ENCODE results near the gene CROCC2. TPM values are rescaled to one million over a fixed set of nuclear protein-coding genes. Genes with fewer than 3 reads are reported as not detected.

Gene CROCC2
- total RNA-seq, 1 donor from 2014 or later, result not detected

DNA sequence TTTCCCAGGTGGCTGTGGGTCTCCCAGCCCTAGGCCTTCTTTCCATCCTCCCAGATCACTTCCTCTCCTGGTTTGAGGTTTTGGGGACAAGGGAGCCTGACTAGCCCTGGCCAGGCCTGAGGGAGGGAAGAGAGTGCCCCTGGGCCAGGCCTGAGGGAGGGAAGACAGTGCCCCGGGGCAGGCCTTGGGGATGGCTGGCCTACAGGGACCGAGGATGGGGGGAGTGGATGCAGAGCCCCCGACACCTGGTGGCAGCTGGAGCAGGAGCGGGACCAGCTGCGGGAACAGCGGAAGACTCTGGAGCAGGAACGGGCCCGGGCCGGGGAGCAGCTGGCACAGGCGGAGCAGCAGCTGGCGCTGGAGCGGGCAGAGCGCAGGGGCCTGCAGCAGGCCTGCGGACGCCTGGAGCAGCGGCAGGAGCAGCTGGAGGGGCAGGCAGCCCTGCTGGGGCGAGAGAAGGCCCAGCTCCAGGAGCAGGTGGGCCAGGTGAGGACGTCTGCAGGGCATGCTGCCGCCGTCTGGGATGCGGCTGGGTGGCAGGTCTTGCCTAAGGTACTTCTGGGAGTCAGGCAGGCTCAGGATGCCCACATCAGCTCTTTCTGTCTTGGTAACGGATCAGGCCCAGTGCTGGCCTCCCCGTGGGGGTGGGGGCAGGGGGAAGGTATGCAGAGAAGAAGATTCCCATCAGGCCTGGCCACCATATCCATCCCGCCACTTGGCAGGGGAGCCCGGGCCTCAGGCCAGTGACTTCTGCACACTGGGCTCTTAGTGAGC lies 29.2 kb downstream of the CROCC2 start:
- no peak for DNase-seq

DNA sequence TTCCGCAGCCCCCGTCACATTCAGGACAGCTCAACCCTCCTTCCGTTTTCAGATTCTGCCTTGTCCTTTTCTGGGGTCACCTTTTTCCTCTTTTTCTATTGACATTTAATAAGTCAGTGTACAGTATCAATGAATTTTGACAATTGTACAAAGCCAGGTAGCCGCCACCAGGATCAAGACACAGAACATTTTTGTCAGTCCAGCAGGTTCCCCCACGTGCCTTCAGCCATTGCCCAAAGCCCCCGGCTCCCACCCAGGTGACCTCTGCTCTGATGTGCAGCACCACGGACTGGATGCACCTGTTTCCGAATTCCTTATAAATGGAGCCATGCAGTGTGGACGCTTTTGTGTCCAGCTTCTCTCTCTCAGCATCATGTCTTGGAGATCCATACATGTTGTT lies 30.0 kb downstream of the CROCC2 start:
- DNase-seq, result no peak

DNA sequence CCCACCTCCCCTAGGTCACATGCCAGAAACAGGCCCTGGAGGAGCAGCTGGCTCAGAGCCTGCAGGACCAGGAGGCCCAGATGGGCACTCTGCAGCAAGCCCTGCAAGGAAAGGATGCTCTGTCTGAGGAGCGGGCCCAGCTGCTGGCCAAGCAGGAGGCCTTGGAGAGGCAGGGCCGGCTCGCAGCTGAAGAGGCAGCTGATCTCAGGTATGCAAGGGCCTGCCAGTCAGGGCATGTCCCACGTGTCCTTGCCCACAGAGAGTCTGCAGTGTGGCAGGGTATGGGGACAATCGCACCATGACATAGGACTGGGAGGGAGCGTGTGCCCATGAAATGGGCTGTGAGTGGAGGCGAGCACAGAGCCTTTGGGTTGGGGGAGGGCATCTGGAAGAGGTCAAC lies 39.9 kb downstream of the CROCC2 start:
- no peak for DNase-seq

DNA sequence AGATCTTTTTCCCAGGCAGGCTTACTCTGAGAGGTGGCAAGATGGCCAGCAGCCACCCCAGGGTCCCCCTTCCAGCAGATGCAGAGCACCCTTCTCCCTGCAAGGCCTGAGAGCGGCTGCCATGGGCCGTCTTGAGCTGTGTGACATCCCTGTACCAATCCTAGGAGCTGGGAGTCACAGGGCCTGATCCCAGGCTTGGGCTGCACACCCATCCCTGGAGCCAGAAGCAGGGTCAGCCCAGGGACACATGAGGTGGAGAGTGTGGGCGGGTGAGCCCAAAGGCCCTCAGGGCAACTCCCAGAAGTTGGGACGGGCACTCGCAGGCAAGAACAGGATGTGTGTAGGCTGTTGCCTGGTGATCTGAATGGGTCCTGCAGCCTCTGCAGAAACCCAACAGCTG lies 40.5 kb downstream of the CROCC2 start:
- no peak for DNase-seq

- DNase-seq, result no peak
These were observed 41.0 kb downstream of the CROCC2 start for GRCh38 chr2:240947176-240947575.

- DNase-seq, result no peak
These were observed 41.5 kb downstream of the CROCC2 start for GRCh38 chr2:240947607-240948006.

GRCh38 chr2:240948086-240948485 lies 42.0 kb downstream of the CROCC2 start:
- DNase-seq, result no peak

- DNase-seq, result no peak
These were observed 43.0 kb downstream of the CROCC2 start for GRCh38 chr2:240948905-240949790.

DNA sequence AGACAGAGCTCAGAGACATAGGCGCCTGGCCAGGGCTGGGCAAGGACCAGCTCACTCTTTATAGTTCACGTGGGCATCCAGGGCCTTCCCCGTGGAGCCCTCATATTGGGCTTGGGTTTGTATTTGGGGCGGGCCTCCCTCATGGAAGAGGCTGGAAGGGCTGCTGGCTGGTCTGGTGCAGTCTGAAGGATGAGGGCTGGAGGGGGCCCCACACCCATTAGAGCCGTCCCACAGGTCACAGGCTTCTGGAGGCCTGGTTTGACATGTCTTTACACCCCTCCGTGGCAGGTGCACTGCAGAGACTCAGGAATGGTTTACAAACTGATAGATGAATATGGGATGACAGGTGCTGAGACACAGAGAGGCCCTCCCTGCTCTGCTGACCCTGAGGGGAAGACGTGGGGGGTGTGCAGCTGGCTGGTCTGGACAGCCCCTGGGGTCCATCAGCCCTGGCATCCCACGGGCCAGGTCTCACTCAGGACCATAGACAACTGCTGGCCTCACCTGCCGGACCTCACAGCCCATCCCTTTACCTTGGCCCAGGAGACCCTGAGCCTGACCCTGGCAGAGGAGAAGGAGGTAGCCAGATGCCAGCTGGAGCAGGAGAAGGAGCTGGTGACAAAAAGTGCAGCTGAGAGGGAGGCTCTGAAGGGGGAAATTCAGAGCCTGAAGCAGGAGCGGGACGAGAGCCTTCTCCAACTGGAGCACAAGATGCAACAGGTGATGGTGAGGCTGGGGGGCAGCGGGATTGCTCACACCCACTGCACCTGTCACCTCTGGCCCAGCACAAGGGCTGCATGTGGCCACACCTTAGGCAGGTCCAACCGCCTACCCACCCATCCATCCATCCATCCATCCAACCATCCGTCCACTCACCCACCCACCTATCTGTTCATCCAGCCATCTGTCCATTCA lies 43.9 kb downstream of the CROCC2 start:
- DNase-seq, result no peak

DNA sequence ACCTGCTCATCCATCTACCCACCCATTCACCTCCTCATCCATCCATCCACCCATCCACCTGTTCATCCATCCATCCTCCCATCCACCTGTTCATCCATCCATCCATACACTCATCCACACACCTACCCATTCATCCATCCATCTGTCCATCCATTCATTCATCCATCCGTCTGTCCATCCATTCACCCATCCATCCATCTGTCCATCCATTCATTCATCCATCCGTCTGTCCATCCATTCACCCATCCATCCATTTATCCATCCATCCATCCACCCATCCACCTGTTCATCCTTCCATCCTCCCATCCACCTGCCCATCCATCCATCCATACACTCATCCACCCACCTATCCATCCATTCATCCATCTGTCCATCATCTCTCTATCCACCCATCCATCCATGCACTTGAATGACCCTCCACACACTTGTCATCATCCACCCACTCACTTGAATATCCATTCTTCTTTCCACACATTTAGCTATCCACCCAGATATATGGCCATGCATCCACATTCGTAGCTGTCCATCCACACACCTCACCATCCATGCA lies 45.0 kb downstream of the CROCC2 start:
- no peak for DNase-seq

GRCh38 chr2:240952496-240953246 lies 46.5 kb downstream of the CROCC2 start:
- DNase-seq, result no peak

GRCh38 chr2:240953426-240954410 lies 47.6 kb downstream of the CROCC2 start:
- no peak for DNase-seq

GRCh38 chr2:240954436-240955305 lies 48.5 kb downstream of the CROCC2 start:
- no peak for DNase-seq

- no peak for DNase-seq
These were observed 49.4 kb downstream of the CROCC2 start for GRCh38 chr2:240955306-240956170.

DNA sequence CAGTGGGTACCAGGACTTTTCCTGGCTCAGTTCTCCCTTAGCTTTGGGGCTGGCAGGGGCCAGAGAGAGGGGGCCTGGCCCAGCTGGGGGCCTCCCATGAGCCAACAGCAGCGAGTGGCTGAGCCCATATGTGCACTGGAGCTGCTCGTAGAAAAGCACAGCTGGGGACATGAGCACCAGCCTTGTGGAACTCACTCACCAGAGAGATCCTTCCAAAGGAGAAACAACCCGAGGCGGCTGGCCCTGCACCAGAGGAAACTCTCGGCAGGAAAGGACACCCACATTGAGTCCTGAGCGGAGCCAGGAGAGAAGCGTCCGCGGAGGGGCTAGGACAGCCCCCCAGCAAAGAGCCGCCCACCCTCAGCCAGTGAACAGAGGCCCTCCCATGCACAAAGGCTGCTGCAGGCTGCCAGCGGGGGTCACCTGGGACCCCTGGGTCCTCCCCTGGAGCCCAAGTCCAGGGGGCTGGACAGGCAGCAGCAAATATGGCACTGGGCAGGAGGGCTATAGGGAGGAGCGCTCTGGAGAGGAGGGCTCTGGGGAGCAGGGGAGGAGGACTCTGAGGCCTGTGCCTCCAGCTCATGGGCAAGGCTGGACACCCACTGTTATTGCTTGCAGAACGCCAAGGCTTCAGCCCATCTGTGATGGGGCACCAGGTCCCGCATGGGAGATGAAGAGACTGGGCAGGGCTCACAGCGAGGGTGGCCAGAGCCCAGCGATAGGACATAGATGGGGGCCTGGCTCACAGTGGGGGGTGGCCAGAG lies 50.2 kb downstream of the CROCC2 start:
- no peak for DNase-seq

- DNase-seq, result no peak
These were observed 51.0 kb downstream of the CROCC2 start for GRCh38 chr2:240956935-240957655.
